Liver (tissue), 3 donors: ENCODE measurements around the gene PFN3.

Experiments
- EGR1 ChIP-seq, 2 donors: IDR thresholded peaks; 2 replicates each; pipeline ENCODE4 v1.6.1; 2016 to 2018; ENCODE audit warnings: antibody characterized with exemption in 2 of 2, low read depth in 2 of 2
- GABPA ChIP-seq, 2 donors: IDR thresholded peaks in 1 of 2; conservative IDR thresholded peaks in 1 of 2; 2 replicates each; pipeline ENCODE4 v1.6.1; 2016; ENCODE audit warnings: antibody characterized with exemption in 2 of 2, mild to moderate bottlenecking in 1 of 2, moderate library complexity in 1 of 2
- HNF4G ChIP-seq: IDR thresholded peaks from 2 replicates; pipeline ENCODE4 v1.6.1; 2016; ENCODE audit warnings: antibody characterized with exemption
- JUND ChIP-seq, 2 donors: IDR thresholded peaks; 2 replicates each; pipeline ENCODE4 v1.6.1; 2016; ENCODE audit warnings: antibody characterized with exemption in 2 of 2
- TAF1 ChIP-seq: conservative IDR thresholded peaks from 2 replicates; pipeline ENCODE4 v1.6.1; 2016; ENCODE audit warnings: antibody characterized with exemption, mild to moderate bottlenecking
- TF ChIP-seq, protein P1 (sequence below): fragments of 150-350 bp; IDR thresholded peaks from 2 replicates; pipeline ENCODE4 v1.5.1; 2017; ENCODE audit warnings: improper control_type of control experiment, low read depth, low read length; ENCODE audit not compliant: missing input control
- TF ChIP-seq, protein P2 (sequence below): IDR thresholded peaks from 2 replicates; pipeline ENCODE4 v1.6.1; 2016; ENCODE audit warnings: antibody characterized with exemption, mild to moderate bottlenecking
- TF ChIP-seq, protein P3 (sequence below): IDR thresholded peaks from 2 replicates; pipeline ENCODE4 v1.6.1; 2016; ENCODE audit warnings: antibody characterized with exemption
- TF ChIP-seq, protein P4 (sequence below): IDR thresholded peaks from 2 replicates; pipeline ENCODE4 v1.6.1; 2016; ENCODE audit warnings: antibody characterized with exemption
- donor health status: healthy.
- donor health status: healthy.

DNA sequence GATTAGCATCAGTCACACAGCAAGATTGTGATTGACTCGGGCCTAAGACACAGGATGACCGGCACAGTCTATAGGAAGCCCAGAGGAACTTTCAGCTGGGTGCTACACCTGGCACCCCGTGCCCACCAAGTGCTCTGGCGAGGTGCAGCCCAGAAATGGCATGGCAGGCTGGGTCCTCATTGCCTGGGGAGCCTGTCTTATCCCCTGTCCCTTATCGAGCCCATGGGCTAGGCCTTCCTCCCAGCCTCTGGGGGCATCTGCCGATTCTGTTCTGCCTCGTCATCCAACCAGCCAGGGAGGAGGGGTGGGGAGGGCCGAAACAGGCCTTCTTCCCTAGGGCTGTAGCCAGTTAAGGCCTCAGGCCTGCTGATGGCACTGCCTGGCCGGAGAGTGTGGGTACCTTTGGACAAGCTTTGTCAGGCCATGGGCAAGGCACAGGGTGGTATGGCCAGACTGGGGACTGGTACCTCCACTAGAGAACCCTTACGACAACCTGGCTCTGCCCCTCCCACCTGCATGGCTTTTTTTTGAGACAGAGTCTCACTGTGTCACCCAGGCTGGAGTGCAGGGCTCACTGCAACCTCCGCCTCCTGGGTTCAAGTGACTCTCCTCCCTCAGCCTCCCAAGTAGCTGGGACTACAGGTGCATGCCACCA is 27.6 kb upstream of the PFN3 start:
- TF ChIP-seq, protein P1, sequence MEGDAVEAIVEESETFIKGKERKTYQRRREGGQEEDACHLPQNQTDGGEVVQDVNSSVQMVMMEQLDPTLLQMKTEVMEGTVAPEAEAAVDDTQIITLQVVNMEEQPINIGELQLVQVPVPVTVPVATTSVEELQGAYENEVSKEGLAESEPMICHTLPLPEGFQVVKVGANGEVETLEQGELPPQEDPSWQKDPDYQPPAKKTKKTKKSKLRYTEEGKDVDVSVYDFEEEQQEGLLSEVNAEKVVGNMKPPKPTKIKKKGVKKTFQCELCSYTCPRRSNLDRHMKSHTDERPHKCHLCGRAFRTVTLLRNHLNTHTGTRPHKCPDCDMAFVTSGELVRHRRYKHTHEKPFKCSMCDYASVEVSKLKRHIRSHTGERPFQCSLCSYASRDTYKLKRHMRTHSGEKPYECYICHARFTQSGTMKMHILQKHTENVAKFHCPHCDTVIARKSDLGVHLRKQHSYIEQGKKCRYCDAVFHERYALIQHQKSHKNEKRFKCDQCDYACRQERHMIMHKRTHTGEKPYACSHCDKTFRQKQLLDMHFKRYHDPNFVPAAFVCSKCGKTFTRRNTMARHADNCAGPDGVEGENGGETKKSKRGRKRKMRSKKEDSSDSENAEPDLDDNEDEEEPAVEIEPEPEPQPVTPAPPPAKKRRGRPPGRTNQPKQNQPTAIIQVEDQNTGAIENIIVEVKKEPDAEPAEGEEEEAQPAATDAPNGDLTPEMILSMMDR: no peak
- TF ChIP-seq, protein P2, sequence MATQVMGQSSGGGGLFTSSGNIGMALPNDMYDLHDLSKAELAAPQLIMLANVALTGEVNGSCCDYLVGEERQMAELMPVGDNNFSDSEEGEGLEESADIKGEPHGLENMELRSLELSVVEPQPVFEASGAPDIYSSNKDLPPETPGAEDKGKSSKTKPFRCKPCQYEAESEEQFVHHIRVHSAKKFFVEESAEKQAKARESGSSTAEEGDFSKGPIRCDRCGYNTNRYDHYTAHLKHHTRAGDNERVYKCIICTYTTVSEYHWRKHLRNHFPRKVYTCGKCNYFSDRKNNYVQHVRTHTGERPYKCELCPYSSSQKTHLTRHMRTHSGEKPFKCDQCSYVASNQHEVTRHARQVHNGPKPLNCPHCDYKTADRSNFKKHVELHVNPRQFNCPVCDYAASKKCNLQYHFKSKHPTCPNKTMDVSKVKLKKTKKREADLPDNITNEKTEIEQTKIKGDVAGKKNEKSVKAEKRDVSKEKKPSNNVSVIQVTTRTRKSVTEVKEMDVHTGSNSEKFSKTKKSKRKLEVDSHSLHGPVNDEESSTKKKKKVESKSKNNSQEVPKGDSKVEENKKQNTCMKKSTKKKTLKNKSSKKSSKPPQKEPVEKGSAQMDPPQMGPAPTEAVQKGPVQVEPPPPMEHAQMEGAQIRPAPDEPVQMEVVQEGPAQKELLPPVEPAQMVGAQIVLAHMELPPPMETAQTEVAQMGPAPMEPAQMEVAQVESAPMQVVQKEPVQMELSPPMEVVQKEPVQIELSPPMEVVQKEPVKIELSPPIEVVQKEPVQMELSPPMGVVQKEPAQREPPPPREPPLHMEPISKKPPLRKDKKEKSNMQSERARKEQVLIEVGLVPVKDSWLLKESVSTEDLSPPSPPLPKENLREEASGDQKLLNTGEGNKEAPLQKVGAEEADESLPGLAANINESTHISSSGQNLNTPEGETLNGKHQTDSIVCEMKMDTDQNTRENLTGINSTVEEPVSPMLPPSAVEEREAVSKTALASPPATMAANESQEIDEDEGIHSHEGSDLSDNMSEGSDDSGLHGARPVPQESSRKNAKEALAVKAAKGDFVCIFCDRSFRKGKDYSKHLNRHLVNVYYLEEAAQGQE: no peak
- TF ChIP-seq TAF1 (no peak), GABPA (IDR thresholded peaks at IDR 0.05 in 1 of 2, conservative IDR thresholded peaks at IDR 0.05 in 1 of 2) (no peak), EGR1 (IDR thresholded peaks at IDR 0.05; ENCODE audit: low read depth in 2 of 2) (no peak), HNF4G (no peak), JUND (IDR thresholded peaks at IDR 0.05) (no peak)
- TF ChIP-seq, protein P3, sequence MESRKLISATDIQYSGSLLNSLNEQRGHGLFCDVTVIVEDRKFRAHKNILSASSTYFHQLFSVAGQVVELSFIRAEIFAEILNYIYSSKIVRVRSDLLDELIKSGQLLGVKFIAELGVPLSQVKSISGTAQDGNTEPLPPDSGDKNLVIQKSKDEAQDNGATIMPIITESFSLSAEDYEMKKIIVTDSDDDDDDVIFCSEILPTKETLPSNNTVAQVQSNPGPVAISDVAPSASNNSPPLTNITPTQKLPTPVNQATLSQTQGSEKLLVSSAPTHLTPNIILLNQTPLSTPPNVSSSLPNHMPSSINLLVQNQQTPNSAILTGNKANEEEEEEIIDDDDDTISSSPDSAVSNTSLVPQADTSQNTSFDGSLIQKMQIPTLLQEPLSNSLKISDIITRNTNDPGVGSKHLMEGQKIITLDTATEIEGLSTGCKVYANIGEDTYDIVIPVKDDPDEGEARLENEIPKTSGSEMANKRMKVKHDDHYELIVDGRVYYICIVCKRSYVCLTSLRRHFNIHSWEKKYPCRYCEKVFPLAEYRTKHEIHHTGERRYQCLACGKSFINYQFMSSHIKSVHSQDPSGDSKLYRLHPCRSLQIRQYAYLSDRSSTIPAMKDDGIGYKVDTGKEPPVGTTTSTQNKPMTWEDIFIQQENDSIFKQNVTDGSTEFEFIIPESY: no peak
- TF ChIP-seq, protein P4, sequence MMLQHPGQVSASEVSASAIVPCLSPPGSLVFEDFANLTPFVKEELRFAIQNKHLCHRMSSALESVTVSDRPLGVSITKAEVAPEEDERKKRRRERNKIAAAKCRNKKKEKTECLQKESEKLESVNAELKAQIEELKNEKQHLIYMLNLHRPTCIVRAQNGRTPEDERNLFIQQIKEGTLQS: no peak
